GM19397 (cell line): ENCODE measurements around the gene BAZ1A.

Experiments used
- ATAC-seq: cut with Tn5 transposase; IDR thresholded peaks from one replicate; pipeline ENCODE4 v1.9.1; 2021; ENCODE audit warnings: mild to moderate bottlenecking, moderate library complexity; ENCODE audit not compliant: unreplicated experiment

Gene BAZ1A

GRCh38 chr14:34732802-34733201 is 142.4 kb downstream of the BAZ1A start:
- no peak for ATAC-seq

- ATAC-seq = no peak
These were observed 151.3 kb downstream of the BAZ1A start for GRCh38 chr14:34723867-34724266.

GRCh38 chr14:34722723-34723545 is 152.2 kb downstream of the BAZ1A start:
- ATAC-seq = no peak

DNA sequence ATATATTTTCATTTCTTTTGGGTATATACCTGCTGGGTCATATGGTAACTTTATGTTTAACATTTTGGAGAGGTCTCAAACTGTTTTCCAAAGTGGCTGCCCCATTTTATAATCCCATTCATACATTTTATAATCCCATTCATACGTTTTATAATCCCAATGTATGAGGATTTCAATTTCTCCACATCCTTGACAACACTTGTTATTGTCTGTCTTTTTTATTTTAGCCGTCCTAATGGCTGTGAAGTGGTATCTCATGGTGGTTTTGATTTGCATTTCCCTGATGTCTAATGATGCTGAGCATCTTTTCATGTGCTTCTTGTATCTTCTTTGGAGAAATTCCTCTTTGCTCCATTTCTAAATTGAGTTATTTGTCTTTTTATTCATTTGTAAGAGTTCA is 154.0 kb downstream of the BAZ1A start:
- no peak for ATAC-seq

GRCh38 chr14:34718750-34719304 is 156.3 kb downstream of the BAZ1A start:
- no peak for ATAC-seq

GRCh38 chr14:34715127-34715863 is 159.9 kb downstream of the BAZ1A start:
- no peak for ATAC-seq

- ATAC-seq = peak; percentile 93
These were observed 160.6 kb downstream of the BAZ1A start, which contains the start of gene CFL2 for GRCh38 chr14:34714320-34715126. Gene CFL2, minus strand, starts transcription at chr14:34714593. Its CDS starts 53 bp downstream, at chr14:34714540.

DNA sequence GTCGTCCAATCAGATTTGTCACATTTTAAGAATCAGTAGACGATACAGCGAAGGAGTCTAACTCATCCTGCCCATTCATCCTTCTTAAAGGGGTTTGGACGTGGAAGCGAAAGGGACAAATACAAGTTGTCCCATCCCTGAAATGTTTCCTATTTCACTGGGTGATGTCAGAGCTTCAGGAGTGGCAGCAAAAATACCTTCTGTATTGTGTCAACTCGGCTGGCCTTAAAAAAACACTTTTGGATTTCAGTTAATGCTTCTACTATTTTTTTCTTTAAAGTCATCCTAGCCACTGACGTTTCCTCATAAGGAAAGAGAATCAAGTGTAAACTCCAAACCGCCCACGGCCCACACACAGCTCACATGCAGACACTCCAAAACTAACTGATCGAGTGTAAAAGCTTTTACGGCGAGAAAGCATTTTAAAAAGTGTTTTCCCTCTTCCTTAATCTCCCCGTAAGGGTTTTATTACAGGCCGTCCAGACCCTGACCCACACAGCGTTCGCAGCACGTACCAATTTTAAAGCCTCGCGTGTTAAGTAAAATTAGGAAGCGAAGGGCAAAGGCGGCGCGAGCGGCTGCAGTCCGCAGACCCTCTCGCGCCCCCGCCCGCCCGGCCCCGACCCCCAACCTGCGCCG is 161.4 kb downstream of the BAZ1A start:
- ATAC-seq = peak; percentile 2

DNA sequence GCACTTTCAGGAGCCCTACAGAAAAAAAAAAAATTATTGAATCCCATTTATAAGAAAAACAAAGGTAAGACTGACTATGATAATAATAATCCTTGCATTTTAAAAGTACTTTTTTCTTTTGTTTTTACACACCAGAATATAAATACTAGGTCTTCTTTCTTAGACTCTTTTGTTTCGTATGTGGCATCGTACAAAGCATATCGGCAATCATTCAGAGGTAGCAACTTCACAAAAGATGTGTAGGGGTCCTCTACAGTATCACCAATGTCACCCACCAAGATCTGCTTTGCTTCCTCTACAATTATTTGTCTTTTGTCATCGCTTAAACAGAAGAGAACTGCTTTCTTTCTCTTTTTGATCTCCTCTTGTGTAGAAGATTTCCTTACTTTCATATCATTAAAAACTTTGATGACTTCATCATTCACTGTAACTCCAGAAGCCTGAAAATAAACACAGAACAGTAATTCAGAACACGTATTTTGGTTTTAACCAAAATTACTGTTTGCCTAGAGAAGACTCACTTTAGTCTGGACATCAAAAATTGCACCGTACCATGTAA is 162.0 kb downstream of the BAZ1A start:
- ATAC-seq = no peak

GRCh38 chr14:34711796-34712712 is 163.1 kb downstream of the BAZ1A start:
- no peak for ATAC-seq

- ATAC-seq = no peak
These were observed 164.0 kb downstream of the BAZ1A start for GRCh38 chr14:34711169-34711568.

- ATAC-seq = no peak
These were observed 164.4 kb downstream of the BAZ1A start for GRCh38 chr14:34710744-34711143.

DNA sequence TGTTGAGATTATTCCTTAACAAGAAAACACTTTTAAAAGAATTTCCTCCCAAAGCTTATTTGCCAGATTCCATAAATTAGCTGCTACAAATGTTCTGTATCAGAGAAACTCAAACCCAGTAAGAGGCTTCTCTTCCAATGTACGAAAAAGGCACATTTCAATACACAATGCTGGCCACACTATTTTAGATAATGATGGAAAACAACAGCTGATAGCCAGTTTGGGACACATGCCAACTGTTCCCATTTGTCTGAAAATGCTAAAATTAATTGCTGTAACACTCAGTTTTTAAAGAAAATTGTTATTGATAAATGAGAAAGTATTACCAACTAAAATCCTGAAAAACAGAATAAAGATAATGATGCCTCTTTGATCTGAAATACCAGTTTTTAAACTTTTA is 165.2 kb downstream of the BAZ1A start:
- no peak for ATAC-seq

DNA sequence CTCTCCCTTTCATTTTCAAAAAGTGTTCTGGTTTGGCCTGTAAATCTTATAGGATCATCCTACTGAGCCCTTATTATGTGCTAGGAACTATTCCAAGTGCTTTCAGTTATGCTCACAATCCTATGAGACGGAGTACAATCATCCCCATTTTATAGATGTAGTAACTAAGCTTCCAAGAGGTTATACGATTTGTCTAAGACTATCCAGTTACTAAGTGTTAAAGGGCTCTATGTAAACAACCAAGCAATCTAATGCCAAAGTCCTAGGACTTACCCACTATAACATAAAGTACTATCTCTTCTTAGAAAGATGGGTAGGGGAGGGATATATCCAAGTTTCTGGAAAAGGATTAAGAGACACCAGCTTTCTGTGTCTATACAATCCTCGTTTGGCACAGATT is 167.4 kb downstream of the BAZ1A start:
- ATAC-seq = no peak
